ENCODE data around the gene NCAPD2. TPM values are rescaled to one million over a fixed set of nuclear protein-coding genes. Genes with fewer than 3 reads are reported as not detected.

NCAPD2 gene
- polyA plus RNA-seq, 5 donors = 51.0 to 88.5 (median 61.7) TPM

DNA sequence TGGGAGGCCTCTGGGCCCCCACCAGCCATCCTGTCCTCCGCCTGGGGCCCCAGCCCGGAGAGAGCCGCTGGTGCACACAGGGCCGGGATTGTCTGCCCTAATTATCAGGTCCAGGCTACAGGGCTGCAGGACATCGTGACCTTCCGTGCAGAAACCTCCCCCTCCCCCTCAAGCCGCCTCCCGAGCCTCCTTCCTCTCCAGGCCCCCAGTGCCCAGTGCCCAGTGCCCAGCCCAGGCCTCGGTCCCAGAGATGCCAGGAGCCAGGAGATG, 39.7 kb downstream of the NCAPD2 start:
- peak in 1 of 2 donors; percentile 84 for DNase-seq

DNA sequence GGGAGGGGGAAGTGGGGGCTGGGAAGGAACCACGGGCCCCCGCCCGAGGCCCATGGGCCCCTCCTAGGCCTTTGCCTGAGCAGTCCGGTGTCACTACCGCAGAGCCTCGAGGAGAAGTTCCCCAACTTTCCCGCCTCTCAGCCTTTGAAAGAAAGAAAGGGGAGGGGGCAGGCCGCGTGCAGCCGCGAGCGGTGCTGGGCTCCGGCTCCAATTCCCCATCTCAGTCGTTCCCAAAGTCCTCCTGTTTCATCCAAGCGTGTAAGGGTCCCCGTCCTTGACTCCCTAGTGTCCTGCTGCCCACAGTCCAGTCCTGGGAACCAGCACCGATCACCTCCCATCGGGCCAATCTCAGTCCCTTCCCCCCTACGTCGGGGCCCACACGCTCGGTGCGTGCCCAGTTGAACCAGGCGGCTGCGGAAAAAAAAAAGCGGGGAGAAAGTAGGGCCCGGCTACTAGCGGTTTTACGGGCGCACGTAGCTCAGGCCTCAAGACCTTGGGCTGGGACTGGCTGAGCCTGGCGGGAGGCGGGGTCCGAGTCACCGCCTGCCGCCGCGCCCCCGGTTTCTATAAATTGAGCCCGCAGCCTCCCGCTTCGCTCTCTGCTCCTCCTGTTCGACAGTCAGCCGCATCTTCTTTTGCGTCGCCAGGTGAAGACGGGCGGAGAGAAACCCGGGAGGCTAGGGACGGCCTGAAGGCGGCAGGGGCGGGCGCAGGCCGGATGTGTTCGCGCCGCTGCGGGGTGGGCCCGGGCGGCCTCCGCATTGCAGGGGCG, 40.2 kb downstream of the NCAPD2 start, which contains the start of gene GAPDH:
Gene GAPDH, plus strand, starts transcription at position 595 of the 772 bp plus-strand sequence. CDS start 316 bp downstream, outside the sequence.
- peak; percentile 96 for DNase-seq

DNA sequence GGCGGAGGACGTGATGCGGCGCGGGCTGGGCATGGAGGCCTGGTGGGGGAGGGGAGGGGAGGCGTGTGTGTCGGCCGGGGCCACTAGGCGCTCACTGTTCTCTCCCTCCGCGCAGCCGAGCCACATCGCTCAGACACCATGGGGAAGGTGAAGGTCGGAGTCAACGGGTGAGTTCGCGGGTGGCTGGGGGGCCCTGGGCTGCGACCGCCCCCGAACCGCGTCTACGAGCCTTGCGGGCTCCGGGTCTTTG, 40.7 kb downstream of the NCAPD2 start:
- no peak for DNase-seq

DNA sequence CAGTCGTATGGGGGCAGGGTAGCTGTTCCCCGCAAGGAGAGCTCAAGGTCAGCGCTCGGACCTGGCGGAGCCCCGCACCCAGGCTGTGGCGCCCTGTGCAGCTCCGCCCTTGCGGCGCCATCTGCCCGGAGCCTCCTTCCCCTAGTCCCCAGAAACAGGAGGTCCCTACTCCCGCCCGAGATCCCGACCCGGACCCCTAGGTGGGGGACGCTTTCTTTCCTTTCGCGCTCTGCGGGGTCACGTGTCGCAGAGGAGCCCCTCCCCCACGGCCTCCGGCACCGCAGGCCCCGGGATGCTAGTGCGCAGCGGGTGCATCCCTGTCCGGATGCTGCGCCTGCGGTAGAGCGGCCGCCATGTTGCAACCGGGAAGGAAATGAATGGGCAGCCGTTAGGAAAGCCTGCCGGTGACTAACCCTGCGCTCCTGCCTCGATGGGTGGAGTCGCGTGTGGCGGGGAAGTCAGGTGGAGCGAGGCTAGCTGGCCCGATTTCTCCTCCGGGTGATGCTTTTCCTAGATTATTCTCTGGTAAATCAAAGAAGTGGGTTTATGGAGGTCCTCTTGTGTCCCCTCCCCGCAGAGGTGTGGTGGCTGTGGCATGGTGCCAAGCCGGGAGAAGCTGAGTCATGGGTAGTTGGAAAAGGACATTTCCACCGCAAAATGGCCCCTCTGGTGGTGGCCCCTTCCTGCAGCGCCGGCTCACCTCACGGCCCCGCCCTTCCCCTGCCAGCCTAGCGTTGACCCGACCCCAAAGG, 41.2 kb downstream of the NCAPD2 start:
- DNase-seq = peak; percentile 52 to 59

DNA sequence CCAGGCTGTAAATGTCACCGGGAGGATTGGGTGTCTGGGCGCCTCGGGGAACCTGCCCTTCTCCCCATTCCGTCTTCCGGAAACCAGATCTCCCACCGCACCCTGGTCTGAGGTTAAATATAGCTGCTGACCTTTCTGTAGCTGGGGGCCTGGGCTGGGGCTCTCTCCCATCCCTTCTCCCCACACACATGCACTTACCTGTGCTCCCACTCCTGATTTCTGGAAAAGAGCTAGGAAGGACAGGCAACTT, 41.7 kb downstream of the NCAPD2 start:
- no peak for DNase-seq

DNA sequence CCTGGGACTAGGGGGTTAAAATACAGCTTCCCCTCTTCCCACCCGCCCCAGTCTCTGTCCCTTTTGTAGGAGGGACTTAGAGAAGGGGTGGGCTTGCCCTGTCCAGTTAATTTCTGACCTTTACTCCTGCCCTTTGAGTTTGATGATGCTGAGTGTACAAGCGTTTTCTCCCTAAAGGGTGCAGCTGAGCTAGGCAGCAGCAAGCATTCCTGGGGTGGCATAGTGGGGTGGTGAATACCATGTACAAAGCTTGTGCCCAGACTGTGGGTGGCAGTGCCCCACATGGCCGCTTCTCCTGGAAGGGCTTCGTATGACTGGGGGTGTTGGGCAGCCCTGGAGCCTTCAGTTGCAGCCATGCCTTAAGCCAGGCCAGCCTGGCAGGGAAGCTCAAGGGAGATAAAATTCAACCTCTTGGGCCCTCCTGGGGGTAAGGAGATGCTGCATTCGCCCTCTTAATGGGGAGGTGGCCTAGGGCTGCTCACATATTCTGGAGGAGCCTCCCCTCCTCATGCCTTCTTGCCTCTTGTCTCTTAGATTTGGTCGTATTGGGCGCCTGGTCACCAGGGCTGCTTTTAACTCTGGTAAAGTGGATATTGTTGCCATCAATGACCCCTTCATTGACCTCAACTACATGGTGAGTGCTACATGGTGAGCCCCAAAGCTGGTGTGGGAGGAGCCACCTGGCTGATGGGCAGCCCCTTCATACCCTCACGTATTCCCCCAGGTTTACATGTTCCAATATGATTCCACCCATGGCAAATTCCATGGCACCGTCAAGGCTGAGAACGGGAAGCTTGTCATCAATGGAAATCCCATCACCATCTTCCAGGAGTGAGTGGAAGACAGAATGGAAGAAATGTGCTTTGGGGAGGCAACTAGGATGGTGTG, 42.3 kb downstream of the NCAPD2 start:
- no peak for DNase-seq

DNA sequence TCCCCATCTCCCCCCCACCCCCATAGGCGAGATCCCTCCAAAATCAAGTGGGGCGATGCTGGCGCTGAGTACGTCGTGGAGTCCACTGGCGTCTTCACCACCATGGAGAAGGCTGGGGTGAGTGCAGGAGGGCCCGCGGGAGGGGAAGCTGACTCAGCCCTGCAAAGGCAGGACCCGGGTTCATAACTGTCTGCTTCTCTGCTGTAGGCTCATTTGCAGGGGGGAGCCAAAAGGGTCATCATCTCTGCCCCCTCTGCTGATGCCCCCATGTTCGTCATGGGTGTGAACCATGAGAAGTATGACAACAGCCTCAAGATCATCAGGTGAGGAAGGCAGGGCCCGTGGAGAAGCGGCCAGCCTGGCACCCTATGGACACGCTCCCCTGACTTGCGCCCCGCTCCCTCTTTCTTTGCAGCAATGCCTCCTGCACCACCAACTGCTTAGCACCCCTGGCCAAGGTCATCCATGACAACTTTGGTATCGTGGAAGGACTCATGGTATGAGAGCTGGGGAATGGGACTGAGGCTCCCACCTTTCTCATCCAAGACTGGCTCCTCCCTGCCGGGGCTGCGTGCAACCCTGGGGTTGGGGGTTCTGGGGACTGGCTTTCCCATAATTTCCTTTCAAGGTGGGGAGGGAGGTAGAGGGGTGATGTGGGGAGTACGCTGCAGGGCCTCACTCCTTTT, 43.1 kb downstream of the NCAPD2 start:
- DNase-seq = no peak

DNA sequence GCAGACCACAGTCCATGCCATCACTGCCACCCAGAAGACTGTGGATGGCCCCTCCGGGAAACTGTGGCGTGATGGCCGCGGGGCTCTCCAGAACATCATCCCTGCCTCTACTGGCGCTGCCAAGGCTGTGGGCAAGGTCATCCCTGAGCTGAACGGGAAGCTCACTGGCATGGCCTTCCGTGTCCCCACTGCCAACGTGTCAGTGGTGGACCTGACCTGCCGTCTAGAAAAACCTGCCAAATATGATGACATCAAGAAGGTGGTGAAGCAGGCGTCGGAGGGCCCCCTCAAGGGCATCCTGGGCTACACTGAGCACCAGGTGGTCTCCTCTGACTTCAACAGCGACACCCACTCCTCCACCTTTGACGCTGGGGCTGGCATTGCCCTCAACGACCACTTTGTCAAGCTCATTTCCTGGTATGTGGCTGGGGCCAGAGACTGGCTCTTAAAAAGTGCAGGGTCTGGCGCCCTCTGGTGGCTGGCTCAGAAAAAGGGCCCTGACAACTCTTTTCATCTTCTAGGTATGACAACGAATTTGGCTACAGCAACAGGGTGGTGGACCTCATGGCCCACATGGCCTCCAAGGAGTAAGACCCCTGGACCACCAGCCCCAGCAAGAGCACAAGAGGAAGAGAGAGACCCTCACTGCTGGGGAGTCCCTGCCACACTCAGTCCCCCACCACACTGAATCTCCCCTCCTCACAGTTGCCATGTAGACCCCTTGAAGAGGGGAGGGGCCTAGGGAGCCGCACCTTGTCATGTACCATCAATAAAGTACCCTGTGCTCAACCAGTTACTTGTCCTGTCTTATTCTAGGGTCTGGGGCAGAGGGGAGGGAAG, 43.9 kb downstream of the NCAPD2 start:
- peak; percentile 54 to 68 for DNase-seq

DNA sequence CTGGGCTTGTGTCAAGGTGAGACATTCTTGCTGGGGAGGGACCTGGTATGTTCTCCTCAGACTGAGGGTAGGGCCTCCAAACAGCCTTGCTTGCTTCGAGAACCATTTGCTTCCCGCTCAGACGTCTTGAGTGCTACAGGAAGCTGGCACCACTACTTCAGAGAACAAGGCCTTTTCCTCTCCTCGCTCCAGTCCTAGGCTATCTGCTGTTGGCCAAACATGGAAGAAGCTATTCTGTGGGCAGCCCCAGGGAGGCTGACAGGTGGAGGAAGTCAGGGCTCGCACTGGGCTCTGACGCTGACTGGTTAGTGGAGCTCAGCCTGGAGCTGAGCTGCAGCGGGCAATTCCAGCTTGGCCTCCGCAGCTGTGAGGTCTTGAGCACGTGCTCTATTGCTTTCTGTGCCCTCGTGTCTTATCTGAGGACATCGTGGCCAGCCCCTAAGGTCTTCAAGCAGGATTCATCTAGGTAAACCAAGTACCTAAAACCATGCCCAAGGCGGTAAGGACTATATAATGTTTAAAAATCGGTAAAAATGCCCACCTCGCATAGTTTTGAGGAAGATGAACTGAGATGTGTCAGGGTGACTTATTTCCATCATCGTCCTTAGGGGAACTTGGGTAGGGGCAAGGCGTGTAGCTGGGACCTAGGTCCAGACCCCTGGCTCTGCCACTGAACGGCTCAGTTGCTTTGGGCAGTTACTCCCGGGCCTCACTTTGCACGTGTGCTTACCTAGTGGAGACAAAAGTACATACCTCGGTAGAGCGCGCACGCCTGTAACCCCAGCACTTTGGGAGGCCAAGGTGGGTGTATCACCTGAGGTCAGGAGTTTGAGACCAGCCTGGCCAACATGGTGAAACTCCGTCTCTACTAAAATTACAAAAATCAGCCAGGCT, 44.8 kb downstream of the NCAPD2 start:
- DNase-seq = no peak

DNA sequence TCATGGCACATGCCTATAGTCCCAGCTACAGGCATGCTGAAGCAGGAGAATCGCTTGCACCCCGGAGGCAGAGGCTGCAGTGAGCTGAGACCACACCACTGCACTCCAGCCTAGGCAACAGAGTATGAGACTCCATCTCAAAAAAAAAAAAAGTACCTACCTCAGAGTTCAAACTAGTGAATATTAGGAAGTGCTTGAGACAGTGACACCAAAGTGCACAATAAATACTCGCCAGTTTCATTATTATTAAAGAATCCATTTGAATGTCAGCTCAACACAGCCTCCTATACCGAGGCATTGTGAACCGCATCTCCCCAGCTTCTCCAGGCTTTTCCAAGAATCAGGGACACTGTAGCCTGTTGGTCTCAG, 45.4 kb downstream of the NCAPD2 start:
- DNase-seq = no peak

DNA sequence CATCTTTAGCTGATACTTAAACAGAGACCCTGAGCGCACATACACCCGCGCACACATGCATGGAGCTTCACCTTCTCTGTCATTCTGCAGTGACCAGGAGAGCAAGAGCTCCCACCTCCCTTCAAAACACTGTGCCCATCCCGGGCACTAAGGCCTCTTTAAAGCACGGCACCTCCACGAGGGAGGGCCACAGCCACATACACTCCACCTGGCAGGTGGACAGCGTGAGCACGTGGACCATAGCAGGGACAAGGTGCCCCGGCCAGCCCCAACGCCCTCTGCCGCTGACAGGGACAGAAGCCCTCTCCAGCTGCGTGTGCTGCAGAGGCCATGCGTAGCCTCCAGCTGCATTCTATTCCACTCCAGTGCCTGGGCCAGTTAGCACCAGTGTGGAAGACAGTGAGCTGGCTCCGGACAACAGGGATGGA, 45.8 kb downstream of the NCAPD2 start:
- no peak for DNase-seq

DNA sequence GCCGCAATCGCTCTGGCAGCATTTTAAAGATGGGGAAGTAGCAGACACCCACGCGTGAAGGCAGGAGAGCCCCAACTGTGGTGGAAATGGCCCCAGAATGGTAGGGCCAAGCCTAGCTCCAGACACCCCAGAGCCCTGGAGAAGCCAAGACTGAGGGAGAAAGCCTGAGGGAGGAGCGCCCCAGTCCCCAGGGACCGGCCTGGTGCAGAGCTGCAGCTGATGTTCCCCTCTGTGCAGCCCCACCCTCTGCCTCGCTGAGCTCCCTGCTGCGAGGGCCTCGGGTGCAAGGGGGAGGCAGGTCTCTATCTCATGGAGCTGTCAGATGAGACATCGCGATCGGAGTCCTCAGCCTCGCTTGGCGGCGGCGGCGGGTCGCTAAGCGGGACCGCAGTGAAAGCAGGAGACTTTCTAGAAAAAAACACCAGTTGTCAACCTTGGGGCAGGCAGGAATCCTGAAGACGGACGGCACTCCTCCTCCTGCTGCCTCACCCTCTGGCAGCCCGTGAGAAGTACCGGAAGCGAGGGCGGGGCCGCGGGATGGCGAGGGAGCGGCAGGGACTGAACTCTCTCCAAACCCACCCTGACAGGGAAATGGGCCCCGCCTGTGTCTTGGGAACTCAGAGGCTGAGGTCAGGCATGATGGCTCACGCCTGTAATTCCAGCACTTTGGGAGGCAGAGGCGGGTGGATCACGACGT, 46.4 kb downstream of the NCAPD2 start:
- peak; percentile 75 to 80 for DNase-seq

DNA sequence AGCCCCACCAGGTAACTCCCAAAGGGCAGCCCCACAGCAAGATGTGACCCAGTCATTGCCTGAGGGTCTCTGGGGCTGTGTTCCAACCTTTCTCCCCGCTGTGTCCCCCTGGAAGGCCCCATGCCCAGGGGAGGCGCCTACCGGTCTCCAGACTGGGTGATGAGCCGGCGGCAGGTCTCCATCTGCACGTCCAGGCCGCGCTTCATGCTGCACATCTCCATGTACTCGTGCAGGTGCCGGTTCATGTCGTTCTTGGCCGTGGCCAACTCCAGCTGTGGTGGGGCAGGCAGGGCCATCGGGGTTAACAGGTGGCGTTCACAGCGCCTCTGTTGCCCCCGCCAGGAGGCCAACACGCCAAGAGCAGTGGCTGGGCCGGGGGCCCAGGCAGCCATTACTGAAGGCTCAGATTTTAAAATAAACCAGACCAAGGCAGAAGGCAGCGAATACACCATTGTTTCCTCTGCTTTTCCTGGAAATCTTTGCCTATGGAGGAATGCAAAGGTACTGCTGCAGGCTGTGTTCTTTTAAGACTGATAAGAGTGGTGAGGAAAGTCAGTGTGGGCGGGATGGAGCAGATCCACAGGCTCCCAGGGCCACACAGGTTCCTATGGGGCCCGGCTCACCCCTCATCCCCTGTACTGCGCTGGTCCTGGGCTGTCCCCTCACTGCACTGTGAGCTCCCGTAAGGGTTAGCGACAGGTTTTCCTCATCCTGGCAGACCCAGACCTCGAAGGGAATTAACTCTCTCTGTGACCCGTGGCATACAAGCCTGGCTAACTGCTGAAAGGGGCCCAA, 47.7 kb downstream of the NCAPD2 start:
- no peak for DNase-seq

DNA sequence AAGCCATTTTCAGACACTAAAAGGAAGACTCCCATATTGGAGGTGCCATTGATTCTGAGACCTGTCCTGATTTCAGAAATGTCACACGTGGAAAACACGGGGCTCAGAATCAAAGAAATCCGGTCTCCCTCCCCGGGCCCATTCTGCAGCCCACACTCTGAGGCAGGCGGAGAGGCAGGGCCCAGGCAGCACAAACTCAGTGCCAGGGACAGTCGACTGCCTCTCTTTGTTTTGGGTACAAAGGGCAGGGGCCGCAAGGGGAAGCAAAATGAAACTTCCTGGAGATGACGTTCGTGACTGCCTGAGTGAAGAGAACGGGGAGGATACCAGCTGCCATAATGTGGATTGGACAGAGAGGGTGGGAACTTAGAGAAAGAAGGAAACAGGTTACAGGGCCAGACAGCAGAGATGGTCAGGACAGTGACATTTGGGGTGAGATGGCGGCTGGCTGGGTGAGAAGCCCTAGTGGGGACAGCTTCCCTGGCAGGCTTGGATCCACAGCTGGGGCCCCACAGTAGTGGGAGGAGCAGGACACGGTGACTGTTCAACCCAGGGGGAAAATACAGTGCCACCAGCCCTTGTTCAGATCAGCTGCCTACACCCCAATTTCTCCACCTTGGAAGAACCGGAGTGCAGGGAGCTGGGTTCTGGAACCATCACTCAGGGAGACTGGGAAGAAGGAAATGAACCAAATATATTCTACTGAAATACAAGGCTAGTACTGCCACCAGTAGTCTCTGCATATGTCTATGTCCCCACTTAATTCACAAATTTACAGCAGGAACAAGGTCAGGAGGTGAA, 48.5 kb downstream of the NCAPD2 start:
- DNase-seq = no peak

DNA sequence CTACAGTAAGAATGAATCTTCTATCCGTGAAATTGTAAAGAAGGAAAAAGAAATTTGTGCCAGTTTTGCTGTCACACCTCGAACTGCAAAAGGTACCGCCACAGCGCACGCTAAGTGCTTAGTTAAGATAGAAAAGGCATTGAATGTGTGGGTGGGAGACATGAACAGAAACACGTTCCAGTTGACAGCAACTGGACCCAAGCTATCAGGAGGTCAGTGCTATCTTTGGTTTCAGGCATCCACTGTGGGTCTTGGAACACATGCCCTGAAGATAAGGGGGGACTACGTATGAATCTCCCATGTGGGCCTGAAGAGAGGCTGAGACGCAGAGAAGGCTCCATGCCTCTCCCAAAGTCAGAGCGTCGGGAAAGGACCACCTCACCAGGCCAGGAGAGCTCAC, 52.1 kb downstream of the NCAPD2 start:
- no peak for DNase-seq

DNA sequence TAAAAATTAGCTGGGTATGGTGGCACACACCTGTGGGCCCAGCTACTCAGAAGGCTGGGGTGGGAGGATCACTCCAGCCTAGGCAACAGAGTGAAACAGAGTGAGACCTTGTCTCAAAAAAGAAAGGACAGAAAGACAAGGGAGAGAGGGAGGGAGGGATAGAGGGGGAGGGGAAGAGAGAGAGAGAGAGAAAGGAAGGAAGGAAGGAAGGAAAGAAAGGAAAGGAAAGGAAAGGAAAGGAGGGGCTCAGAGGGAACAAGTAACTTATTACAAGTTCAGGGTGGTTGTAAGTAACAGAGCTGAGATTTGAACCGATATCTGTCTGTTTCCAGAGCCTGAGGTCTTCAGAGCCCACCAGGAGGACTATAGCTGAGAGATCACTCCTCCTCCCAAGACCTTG, 53.7 kb downstream of the NCAPD2 start:
- DNase-seq = no peak

DNA sequence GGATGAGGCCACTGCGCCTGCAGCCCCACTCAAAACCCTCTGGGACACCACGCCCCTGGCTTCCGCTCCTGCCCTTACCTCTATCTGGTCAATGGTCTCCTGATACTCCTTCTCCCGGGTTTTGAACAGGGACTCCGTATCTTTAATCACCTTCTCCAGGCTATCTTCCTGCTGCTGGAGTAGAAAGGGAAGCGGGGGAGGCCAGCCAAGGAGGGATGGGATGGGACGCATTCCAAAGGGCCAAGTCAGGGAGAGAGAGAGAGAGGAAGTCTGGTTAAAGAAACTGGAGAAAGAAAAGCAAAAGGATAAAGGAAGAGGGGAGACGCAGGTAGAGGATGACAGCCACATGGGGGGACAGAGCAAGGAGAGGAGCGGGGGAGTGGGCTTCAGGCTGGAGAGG, 54.1 kb downstream of the NCAPD2 start:
- DNase-seq = no peak

DNA sequence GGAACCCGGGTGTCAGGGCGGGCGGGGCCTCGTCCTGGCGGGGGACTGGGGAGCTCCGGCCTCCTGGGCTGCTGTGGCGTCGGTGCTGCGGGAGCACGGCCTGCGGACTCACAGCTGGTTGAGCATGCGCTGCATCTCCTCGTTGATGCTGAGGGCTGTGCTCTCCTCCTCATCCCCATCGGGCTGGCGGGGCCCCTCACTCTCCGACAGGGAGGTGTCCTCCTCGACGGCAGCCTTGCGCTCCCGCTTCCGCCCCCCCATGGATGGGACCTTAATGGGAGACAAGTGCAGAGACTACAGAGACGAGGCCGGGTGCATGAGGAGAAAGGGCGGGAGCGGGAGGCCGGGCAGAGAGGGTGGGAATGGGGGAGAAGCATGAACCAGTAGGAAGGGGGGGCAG, 54.7 kb downstream of the NCAPD2 start:
- no peak for DNase-seq
